A673 (cell line): ENCODE measurements around the gene PPP1R1C.

Experiments used
- CTCF ChIP-seq: fragments of 300-800, 200-600 bp; sonication (generic); conservative IDR thresholded peaks from 2 replicates; pipeline ENCODE4 v1.5.1; 2017; ENCODE audit warnings: low read depth, mild to moderate bottlenecking, antibody characterized with exemption, low read length, moderate library complexity, mixed read lengths
- EZH2 ChIP-seq: fragments of 200-600 bp; sonication (generic); IDR thresholded peaks from 2 replicates; pipeline ENCODE4 v1.6.1; 2017; ENCODE audit warnings: borderline replicate concordance, low read depth, mild to moderate bottlenecking, mixed read lengths, antibody characterized with exemption, low read length; ENCODE audit not compliant: poor library complexity, severe bottlenecking

DNA sequence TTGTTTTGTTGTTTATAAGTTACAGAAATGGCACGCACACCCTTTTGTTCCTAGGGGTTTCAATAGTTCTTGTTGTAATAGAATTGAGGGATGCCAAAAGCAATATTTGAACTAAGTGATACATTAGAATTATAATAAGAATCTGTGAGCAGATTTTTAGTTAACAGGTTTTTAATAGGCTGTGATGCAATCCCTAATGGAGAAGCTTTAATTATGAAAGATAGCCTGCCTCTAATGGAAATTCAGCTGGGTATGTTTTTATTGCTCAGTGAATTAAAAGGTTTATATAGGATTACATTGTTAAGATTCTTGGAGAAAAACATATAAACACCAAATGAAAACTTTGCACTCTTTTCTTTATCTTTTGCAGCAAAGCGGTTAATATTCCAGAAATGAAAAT lies 131.1 kb downstream of the PPP1R1C start:
- TF ChIP-seq CTCF (no peak), EZH2 (no peak)
